Measurements from ENCODE around the gene DSCAML1.

Gene DSCAML1

GRCh38 chr11:117438371-117439000, 358.5 kb downstream of the DSCAML1 start:
- DNase-seq = peak; percentile 36

GRCh38 chr11:117437791-117438130, 359.3 kb downstream of the DSCAML1 start:
- DNase-seq = no peak

GRCh38 chr11:117437041-117437790, 359.8 kb downstream of the DSCAML1 start:
- DNase-seq = no peak

- no peak for DNase-seq
Measured at GRCh38 chr11:117435326-117435725, 361.7 kb downstream of the DSCAML1 start.

- no peak for DNase-seq
Measured at GRCh38 chr11:117434481-117434880, 362.5 kb downstream of the DSCAML1 start.

- no peak for DNase-seq
Measured at GRCh38 chr11:117433717-117434116, 363.3 kb downstream of the DSCAML1 start.

GRCh38 chr11:117431436-117431835, 365.6 kb downstream of the DSCAML1 start:
- no peak for DNase-seq

- DNase-seq = no peak
Measured at GRCh38 chr11:117430293-117430955, 366.6 kb downstream of the DSCAML1 start.

GRCh38 chr11:117428856-117429229, 368.2 kb downstream of the DSCAML1 start:
- no peak for DNase-seq

GRCh38 chr11:117428186-117428855, 368.7 kb downstream of the DSCAML1 start:
- no peak for DNase-seq

- no peak for DNase-seq
Measured at GRCh38 chr11:117427356-117427874, 369.6 kb downstream of the DSCAML1 start.

- no peak for DNase-seq
Measured at GRCh38 chr11:117426941-117427340, 370.1 kb downstream of the DSCAML1 start.

- DNase-seq = peak; percentile 92
Measured at GRCh38 chr11:117426297-117426685, 370.7 kb downstream of the DSCAML1 start.

GRCh38 chr11:117425679-117426296, 371.2 kb downstream of the DSCAML1 start:
- no peak for DNase-seq

- no peak for DNase-seq
Measured at GRCh38 chr11:117424781-117425180, 372.2 kb downstream of the DSCAML1 start.

GRCh38 chr11:117423046-117423575, 373.9 kb downstream of the DSCAML1 start:
- DNase-seq = no peak

GRCh38 chr11:117421476-117421875, 375.5 kb downstream of the DSCAML1 start:
- no peak for DNase-seq

- DNase-seq = no peak
Measured at GRCh38 chr11:117421041-117421440, 376.0 kb downstream of the DSCAML1 start.

- DNase-seq = no peak
Measured at GRCh38 chr11:117420598-117420997, 376.4 kb downstream of the DSCAML1 start.

- DNase-seq = no peak
Measured at GRCh38 chr11:117420143-117420485, 376.9 kb downstream of the DSCAML1 start.

GRCh38 chr11:117419482-117420142, 377.4 kb downstream of the DSCAML1 start:
- DNase-seq = no peak

All from stimulated activated CD8-positive, alpha-beta memory T cell treated with anti-CD3 and anti-CD28 coated beads, Interleukin-4, amount 100 ng/mL, for 48 hours (primary cell).